Inflammatory macrophage treated with lipopolysaccharide for 4 hours (primary cell): ENCODE data around the gene CCDC40.
A peak's percentile ranks its signal among the peaks of the same experiment; 100 is the strongest.
"Not testable (repeated sequence)": the region's sequence is repeated elsewhere in the genome, so short reads cannot be mapped to it uniquely, and the experiment has no call there.

Source experiments
- DNase-seq: peaks from one replicate; pipeline ENCODE4 v3.0.0-alpha.2; 2020

The CCDC40 gene

DNA sequence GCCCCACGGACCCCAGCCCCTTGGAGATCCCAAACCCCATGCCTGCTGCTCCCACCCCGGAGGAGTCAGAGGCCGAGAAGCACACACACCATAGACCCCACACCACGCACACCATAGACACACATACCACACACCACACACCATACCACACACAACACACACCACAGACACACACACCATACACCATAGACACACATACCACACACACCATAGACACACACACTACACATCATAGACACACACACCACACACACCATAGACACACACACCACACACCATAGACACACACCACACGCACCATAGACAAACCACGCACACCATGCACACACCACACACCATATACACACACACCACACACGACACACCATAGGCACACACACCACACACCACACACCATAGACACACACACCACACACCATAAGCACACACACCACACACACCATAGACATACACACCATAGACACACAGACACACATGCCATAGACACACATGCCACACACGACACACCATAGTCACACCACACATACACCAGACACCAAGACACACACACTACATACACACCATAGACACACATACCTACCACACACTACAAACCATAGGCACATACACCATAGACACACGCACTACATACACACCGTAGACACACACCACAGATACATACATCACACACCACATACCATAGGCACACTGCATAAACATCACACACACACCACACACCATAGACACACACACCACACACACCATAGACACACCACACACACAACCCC lies 12.1 kb upstream of the CCDC40 start:
- no peak for DNase-seq

- DNase-seq: no peak
Observed at GRCh38 chr17:80025140-80025539, 11.3 kb upstream of the CCDC40 start.

DNA sequence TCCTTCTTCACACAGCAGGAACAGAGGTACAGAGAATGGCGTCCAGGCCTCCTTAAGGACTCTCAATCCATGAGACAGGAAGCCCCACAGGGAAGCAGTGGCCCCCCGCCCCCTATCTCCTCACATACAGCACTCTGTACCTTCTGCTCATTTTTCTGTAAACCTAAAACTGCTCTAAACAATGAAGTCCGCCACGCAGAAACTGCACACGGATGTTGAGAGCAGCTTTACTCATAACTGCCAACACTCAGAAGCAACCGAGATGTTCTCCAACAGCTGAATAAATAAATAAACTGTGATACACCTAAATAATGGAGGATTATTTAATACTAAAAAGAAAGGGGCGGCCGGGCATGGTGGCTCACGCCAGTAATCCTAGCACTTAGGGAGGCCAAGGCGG lies 10.6 kb upstream of the CCDC40 start:
- DNase-seq: no peak

DNA sequence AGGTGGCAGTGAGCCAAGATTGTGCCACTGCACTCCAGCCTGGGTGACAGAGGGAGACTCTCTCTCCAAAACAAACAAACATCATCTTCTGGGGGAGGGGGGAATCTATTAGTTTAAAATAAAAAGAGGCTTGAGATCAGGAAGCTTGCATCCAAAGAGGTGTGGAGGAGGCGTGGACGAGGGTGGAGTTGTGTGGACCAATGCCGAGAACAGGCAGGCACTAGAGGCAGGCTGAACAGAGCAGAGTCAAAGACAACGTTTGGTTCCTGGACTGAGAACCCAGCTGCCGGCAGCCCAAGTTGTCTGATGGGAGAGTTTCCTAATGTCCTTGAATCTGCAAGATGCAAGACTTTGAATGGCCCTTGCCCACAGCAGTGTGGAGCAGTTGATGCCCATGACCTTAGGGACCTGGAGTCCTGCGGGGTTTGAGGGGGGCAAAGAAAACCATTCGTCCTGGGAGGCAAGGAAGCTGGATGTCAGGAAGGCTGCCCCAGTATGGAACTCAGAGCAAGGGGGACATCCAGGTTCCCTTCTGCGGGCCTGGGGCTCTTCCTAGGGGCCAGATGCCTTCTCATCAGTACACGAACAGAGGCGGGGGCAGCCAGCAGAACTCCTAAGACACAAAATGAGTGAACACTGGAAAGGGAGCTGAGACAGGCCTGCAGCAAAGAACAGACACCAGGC lies 9.9 kb upstream of the CCDC40 start:
- DNase-seq: no peak

DNA sequence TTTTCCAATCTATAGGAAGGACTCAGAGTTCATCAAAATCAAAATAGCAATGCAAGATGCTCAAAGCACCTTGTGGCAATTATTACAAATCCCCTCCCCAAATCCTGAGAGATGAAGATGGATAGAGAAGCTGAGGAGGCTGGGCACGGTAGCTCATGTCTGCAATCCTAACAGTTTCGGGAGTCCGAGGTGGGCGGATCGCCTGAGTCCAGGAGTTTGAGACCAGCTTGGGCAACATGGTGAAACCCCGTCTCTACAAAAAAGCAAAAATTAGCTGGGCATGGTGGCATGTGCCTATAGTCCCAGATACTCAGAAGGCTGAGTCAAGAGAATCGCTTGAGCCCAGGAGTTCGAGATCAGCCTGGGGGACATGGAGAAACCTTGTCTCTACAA lies 9.4 kb upstream of the CCDC40 start:
- no peak for DNase-seq

- DNase-seq: no peak
Observed at GRCh38 chr17:80028030-80028429, 8.4 kb upstream of the CCDC40 start.

DNA sequence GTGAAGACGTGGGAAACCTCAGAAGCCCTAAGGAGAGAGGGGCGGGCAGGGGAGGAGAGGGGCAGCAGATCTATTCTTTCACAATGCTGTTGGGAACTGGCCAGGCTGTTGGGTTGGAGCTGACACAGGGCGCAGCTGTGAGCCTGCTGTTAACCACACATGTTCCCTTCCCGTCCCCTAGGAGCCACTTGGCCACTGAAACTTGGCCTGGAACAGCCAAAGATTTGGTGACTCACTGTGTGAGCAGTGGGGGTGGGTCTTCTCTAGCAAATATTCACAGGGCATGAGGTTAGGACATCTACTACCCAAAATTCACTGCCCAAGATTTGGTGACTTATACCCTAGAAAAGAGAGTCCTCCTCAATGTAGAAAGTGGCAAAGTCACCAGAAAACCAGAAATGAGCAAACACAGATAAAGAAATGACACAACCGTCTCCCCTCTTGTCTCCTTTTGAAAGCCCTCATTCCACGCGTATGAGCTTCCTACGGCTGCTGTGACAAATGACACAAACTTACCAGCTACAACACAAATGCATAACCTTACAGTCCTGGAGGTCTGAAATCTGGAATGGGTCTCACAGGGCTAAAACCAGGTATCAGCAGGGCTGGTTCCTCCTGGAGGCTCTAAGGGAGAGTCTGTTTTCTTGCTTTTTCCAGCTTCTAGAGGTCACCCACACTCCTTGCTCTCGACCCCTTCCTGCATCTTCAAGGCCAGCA lies 7.0 kb upstream of the CCDC40 start:
- DNase-seq: peak; percentile 64

GRCh38 chr17:80030730-80031410 lies 5.6 kb upstream of the CCDC40 start:
- DNase-seq: no peak

DNA sequence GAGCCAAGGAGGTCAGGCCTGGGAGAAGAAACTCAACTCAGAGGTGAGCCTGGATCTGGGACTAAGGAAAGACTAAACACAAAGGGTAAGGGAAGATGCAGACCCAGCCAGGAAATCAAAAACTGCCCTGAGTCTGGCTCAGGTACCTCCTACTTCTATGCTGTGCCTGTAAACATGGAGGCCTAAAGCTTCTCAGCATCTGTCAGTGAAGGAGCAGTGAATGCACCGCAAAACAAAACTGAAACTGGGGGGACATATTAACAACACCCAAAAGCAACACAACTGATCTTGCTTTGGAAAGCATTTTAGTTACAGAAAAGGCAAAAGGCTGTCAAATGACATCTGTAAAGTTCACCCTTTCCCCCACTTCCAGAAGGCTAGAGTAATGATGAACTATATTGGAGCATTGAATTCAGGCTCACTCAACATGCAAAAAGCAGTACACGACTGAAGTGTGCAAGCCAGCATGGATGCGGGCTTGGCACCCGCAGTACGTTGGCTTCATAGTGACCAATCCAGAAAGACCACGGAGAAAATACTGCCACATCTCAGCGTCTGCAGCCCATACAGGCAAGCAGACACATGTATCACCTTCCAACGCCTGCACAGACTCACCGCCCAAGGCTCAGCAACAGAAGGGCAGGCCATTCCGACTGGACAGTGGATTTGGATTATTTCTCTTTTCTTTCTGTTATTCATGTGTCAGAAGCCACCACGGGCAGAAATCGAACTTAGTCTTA lies 4.6 kb upstream of the CCDC40 start:
- DNase-seq: no peak

DNA sequence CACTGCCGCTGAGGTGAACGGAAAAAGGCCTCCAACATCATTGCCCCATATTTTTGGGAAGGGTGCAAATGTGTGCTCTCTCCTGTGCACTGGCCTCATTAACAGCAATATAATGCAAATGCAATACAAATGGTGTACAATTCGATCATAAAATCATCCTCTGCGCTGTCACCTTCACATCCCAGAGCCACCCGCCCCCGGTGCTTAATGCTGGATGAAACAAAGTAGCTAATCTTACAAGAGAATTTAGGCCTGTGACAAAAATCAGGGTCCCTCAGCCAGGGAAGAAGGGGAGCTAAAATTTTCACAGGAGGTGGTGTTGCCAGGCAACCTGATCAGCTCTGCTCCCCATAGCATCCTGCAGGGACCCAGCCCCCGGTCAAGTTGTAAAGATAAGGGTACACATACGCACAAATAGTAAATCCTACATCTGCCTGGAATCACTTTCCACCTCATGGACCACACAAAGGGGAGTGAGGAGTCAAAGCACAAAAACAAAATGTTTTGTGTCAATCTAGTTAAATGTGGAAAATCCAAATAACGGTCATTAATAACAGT lies 3.7 kb upstream of the CCDC40 start:
- no peak for DNase-seq

GRCh38 chr17:80033840-80034239 lies 2.6 kb upstream of the CCDC40 start:
- DNase-seq: no peak

DNA sequence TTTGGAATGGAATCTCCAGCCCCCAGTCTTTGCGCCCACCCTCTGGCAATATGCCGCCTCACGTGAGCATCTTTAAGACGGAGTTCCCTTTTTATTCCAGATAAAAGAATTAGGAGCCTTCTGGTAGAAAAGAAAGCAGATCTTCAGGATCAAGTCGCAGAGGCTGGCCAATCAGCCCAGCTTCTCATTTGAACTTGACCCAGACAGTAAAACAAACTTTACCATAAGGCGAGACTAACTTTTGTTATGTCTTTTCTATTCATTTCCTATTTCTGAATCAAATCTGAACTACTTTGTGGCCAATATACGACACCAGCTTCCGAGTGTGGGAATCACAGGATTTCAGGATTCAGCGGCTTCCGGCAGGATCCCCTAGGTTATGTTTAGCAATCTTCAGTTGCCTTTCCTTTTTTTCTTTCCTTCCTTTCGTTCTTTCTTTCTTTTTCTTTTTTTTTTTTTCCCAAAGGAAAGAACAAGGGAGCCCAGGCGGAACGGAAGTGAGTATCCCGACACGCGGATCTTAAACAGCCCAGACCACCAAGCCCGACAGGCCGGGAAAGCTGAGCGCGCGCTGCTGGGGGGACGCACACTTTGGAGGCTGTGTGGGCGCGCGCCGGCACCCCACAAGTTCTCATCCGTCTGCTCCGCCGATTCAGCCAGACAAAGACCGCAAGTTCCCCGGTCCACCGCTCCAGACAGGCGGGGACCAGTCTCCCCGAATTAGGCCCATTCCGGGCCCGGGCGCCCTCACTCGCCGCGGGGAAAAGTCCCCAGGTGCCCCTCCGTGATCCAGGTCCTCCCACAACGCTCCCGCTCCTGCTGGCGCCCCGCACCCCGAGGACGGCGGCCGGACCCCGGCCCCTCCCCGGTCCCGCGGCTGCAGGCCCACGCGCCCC lies 1.4 kb upstream of the CCDC40 start:
- peak; percentile 61 for DNase-seq

DNA sequence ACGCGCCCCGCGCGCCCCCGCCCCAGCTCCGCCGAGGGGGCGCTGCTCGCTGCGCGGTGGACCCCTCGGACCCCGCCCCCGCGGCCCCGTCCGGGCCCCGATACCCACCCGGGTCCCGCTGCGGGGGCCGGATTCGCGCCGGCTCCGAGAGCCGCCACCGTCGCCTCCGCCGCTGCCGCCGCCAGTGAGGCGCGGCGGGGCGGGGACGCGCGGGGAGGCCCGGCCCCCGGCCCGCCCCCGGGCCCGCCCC lies 830 bp upstream of the CCDC40 start, which contains the start of gene TBC1D16:
Gene TBC1D16, minus strand, starts transcription at position 186 of the 250 bp plus-strand sequence. CDS start 22,325 bp downstream, outside the sequence.
- DNase-seq: no peak

DNA sequence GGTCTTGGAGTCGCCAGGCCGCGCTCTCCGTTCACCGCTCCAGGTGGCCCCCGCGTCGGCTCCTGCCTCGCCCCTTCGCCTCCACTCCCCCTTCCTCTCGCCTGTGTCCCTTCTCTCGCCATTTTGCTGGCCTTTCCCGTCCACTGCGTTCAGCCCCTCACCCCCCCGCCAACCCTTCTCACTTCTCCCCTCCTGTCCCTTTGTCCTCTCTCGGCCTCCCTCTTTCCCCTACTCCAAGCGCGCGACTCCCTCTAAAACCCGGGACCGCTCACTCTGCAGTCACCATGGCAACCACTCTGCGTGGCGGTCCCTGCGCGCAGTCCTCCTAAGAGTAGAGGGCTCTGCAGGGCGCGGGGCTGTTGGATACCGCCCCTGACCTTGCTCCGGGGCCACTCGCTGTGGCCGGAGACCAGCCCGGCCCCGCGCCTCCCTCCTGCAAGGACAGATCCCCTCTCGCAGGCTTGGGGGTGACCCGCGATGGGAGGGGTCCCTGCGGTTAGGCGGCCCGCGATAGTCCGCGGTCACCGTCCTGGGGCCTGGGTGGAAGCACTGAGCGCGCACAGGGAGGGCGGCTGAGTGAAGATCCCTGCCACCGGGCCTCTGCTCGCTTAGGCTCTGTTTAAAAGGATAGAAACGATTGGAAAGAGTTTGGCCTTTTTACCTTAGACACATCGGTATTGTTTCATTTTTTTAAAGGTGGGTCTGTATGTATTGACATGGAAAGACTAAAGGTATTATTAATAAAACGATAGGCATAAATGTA lies 454 bp downstream of the CCDC40 start:
- DNase-seq: peak; percentile 2

DNA sequence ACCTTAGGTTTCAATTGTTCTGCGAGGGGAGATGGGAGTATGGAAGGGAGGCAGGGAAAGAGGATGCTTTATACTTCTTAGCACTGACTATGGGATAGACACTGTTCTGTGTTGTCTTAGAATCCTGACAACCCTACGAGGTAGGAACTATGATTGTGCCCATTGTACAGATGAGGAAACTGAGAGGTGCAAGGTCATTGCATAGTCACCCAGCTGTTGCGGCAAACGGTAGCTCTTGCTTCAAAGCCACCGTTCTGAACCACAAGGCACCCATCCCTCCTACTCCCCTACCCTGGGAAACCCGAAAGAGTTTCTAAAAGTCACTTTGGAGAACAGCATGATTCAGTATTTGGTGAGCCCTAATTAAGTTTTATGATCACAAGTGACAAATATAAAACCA lies 7.5 kb downstream of the CCDC40 start:
- DNase-seq: no peak

DNA sequence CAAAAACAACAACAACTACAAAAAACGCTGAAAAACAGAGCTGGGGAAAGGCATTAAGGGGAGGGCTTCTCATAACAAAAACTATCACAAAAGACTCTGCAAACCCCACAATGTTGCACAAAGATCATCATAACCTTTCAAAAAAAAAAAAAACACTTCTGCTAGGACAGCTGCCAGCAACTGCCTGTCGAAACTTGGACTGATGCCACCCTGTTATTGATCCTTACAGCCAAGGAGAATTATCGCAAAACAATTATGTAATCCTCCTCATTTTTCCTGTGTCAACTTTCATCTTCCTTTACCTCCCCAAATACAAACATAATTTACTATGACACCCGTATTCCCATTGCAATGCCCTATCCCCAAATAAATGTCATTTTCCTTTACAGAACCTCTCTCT lies 9.3 kb downstream of the CCDC40 start:
- no peak for DNase-seq

GRCh38 chr17:80046709-80047108 lies 10.3 kb downstream of the CCDC40 start:
- DNase-seq: not testable (repeated sequence)

- no peak for DNase-seq
Observed at GRCh38 chr17:80047176-80047575, 10.7 kb downstream of the CCDC40 start.

- DNase-seq: no peak
Observed at GRCh38 chr17:80049986-80050385, 13.5 kb downstream of the CCDC40 start.

DNA sequence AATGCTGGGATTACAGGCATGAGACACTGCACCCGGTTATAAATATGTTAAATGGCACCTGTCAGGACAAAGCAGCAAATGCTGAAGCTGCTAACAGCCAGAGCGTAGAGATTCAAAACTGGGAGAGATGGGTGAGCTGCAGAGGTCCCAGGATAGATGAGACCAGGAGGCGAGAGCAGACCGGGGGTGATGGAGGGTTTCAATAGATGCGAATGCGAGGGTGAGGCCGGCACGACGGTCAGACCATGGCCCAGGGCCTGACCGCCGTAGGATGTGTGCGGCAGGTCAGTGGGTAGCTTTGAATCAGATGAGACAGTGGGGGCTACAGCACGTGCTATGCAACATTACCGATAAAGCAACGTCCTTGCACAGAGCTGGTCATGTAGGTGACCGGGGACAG lies 14.3 kb downstream of the CCDC40 start:
- DNase-seq: no peak

DNA sequence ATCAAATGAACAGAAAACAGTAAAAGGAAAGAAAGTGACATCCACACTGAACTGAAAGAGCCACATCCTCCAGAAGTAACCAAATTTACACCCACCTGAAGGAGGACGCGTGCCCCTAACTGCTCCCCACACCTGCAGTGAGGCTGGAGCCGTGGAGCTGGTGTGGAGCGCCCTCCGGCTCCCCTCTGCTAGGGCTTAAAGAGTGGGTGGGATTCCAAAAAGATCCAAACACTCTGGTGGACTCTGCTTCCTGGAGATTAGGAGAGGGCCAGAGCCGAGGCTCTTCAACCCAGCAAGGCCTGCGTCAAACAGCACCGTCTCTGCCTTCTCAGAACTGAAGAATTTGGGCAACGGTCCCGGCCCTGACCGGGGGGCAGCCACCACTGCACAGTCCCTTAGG lies 15.2 kb downstream of the CCDC40 start:
- DNase-seq: no peak
